ENCODE data around the gene NINJ1. TPM values are rescaled to one million over a fixed set of nuclear protein-coding genes. Genes with fewer than 3 reads are reported as not detected.
"Not testable (repeated sequence)": the region's sequence is repeated elsewhere in the genome, so short reads cannot be mapped to it uniquely, and the experiment has no call there.

Gene NINJ1
- total RNA-seq, 3 donors from 2014 or later = 19.5 to 68.9 (median 23.2) TPM

DNA sequence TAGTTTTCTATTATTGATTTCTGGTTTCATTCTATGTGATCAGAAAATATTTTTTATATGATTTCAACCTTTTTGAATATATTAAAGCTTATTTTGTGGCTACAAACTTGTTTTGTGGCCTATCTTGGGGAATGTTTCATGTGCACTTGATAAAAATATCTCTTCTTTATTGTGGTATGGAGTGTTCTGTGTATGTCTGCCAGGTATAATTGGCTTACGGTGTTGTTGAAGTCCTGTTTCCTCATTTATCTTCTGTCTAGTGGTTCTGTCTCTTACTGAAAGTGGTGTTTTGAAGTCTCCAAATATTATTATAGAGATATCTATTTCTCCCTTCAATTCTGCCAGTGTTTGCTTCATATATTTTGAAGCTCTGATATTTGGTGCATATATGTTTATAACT, 28.4 kb downstream of the NINJ1 start:
- DNase-seq = no peak
- peaks cover 4% of the 10 kb centered on the region for H3K9me3 ChIP-seq
- H3K4me3 ChIP-seq = no peak overlapping the region
- intact Hi-C loops (cut with DNase I, micrococcal nuclease) = no loop called here
- TF ChIP-seq, protein P1, sequence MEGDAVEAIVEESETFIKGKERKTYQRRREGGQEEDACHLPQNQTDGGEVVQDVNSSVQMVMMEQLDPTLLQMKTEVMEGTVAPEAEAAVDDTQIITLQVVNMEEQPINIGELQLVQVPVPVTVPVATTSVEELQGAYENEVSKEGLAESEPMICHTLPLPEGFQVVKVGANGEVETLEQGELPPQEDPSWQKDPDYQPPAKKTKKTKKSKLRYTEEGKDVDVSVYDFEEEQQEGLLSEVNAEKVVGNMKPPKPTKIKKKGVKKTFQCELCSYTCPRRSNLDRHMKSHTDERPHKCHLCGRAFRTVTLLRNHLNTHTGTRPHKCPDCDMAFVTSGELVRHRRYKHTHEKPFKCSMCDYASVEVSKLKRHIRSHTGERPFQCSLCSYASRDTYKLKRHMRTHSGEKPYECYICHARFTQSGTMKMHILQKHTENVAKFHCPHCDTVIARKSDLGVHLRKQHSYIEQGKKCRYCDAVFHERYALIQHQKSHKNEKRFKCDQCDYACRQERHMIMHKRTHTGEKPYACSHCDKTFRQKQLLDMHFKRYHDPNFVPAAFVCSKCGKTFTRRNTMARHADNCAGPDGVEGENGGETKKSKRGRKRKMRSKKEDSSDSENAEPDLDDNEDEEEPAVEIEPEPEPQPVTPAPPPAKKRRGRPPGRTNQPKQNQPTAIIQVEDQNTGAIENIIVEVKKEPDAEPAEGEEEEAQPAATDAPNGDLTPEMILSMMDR (IDR thresholded peaks at IDR 0.05) = no peak
- no peaks in the 10 kb centered on the region for H3K36me3 ChIP-seq (ENCODE audit: low read depth)
- no peak for ATAC-seq
- H3K4me1 ChIP-seq (ENCODE audit: low read depth) = no peaks in the 10 kb centered on the region

DNA sequence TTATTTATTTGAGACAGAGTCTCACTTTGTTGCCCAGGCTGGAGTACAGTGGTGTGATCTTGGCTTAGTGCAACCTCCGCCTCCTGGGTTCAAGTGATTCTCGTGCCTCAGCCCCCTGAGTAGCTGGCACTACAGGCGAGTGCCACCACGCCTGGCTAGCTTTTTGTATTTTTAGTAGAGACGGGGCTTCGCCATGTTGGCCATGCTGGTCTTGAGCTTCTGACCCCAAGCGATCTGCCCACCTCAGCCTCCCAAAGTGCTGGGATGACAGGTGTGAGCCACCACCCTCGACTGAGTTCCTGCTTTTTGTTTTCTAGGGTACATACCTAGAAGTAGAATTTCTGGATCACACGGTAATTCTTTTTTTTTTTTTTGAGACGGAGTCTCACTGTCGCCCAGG, 33.0 kb downstream of the NINJ1 start:
- DNase-seq = peak in 2 of 3 donors; percentile 4 to 30
- H3K9me3 ChIP-seq; H3K4me3 ChIP-seq; H3K36me3 ChIP-seq (ENCODE audit: low read depth); ATAC-seq; intact Hi-C loops (cut with DNase I, micrococcal nuclease): not testable (repeated sequence)
- H3K4me1 ChIP-seq (ENCODE audit: low read depth) = peaks cover 28% of the 10 kb centered on the region

DNA sequence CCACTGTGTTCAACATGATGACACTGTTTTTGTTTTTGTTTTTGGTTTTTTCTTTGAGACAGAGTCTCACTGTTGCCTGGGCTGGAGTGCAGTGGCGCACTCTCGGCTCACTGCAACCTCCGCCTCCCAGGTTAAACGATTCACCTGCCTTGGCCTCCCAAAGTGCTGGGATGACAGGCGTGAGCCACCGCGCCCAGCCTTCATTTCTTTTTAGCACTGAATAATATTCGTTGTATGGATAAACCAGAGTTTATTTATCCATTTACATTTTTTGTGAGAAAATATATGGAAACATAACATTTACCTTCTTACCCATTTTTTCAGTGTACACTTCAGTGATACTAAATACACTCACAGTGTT, 33.8 kb downstream of the NINJ1 start:
- ATAC-seq = no peak
- TF ChIP-seq, protein P1 (IDR thresholded peaks at IDR 0.05) = no peak
- intact Hi-C loops (cut with DNase I, micrococcal nuclease) = no loop called here
- peak in 2 of 3 donors; percentile 14 to 32 for DNase-seq
- Histone ChIP-seq H3K9me3 (peaks cover 4% of the 10 kb centered on the region), H3K4me3 (no peak overlapping the region), H3K36me3 (ENCODE audit: low read depth) (no peaks in the 10 kb centered on the region), H3K4me1 (ENCODE audit: low read depth) (peaks cover 28% of the 10 kb centered on the region)

DNA sequence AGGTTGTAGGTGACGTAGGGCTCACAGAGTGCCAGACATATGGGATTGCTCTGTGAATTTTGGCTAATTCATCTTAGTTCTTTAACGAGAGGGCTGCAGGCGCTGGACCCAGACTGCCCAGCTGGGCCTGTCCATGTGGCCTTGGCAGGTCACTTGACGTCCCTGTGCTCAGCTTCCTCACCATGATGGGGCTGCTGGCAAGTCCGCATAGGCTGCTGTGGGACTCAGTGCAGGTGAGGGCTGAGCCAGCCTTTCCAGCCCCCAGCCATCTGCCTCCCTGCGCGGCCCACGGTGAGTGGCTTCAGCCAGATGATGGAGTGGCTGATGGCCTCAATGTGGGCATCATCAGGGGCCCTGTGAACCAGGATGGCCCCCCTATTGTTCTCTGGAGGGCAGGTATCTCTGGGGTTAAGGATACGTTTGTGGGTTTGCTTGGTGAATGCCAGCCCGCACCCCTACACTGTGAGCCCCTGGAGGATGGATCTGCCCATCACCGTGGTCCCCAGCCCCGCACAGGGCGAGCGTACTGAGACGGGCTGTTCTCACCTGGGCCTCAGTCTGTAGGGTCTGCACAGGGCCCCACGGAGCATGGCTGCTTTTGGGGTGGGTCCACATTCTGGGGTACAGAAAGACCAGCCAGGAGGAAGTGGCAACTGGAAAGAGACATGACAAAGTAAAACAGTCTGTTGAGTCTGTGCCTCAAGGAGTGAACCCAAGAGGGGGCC, 34.3 kb downstream of the NINJ1 start:
- Histone ChIP-seq H3K36me3 (ENCODE audit: low read depth) (no peaks in the 10 kb centered on the region), H3K9me3 (peaks cover 4% of the 10 kb centered on the region), H3K4me3 (no peak overlapping the region), H3K4me1 (ENCODE audit: low read depth) (peaks cover 32% of the 10 kb centered on the region)
- peak in 2 of 3 donors; percentile 32 to 54 for DNase-seq
- intact Hi-C loops (cut with DNase I, micrococcal nuclease) = no loop called here
- TF ChIP-seq, protein P1 (IDR thresholded peaks at IDR 0.05) = no peak
- ATAC-seq = no peak

DNA sequence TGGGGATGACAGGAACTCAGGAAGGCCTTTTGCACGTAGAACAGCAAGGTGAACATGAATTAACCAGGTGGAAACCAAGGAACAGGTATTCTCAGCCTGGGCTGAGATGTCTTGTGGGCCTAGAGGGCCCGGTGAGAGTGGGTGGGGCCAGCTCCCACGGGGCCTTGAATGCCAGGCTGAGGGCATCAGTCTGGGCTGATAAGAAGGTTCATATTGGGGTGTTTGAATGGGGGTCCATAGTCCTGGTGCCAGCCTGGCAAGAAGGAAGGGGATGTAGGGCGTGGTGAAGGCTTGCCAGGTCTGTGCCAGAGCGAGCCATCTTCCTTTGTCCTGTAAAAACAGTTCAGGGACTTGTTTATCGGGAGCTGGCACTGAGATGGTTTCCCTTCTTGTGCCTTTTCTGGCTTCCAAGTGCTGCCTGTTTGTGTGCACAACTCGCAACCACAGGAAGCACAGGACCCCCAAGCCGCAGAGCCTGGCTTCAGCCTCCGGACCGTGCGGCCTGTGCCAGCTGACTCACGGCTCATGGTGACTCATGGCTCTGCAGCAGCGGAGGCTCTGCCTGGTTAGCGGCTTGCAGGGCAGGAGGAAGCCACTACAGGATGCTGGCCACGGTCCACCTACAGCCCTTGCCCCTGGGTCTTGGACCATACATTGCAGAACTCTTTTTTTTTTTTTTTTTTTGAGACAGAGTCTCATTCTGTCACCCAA, 35.7 kb downstream of the NINJ1 start:
- ATAC-seq = peak; percentile 4
- Histone ChIP-seq H3K9me3 (no peaks in the 10 kb centered on the region), H3K36me3 (ENCODE audit: low read depth) (no peaks in the 10 kb centered on the region), H3K4me1 (ENCODE audit: low read depth) (peaks cover 44% of the 10 kb centered on the region), H3K4me3 (no peak overlapping the region)
- DNase-seq = peak; percentile 72 to 93 (median 80)
- TF ChIP-seq, protein P1 (IDR thresholded peaks at IDR 0.05) = no peak
- intact Hi-C loops (cut with DNase I, micrococcal nuclease) = no loop called here

DNA sequence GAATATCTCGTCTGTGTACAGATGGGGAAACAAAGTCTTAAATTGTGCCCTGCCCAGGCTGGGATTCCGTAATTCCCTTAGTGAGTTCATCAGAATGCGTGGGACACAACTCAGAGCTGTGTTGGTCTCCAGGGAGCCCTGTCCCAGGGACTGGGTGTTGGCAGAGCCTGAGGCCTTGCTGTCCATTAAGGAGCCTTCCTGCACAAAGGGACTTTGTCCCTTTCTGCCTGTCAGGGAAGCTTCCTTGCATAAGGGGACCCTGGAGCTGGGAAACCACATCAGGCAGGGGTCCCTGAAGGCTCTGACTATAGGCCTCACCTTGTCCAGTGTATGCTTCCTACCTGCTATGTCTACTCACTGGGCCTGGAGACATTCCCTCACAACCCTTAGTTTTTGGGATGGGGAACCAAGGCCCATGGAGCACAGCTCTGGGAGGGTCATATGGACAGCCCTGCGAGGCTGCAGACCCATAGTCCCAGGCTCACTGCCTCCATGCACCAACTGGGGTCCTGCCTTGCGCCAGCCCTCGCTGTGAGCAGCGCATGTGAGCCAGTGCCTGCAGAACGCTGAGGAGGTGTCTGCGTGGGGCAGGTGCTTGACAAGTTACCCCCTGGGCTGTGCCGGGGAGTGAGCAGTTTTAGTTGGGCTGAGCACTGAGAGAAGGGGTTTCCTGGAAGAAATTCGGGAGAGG, 36.4 kb downstream of the NINJ1 start:
- Histone ChIP-seq H3K4me3 (no peak overlapping the region), H3K36me3 (ENCODE audit: low read depth) (no peaks in the 10 kb centered on the region), H3K4me1 (ENCODE audit: low read depth) (peaks cover 50% of the 10 kb centered on the region), H3K9me3 (no peaks in the 10 kb centered on the region)
- peak; percentile 44 to 66 (median 53) for DNase-seq
- TF ChIP-seq, protein P1 (IDR thresholded peaks at IDR 0.05) = no peak
- no peak for ATAC-seq
- intact Hi-C loops (cut with DNase I, micrococcal nuclease) = no loop called here

All from mucosa of descending colon (tissue), 3 donors.